Hippocampal formation (tissue), 2 donors: ENCODE results near the gene KIT.
A peak's percentile ranks its signal among the peaks of the same experiment; 100 is the strongest.

ENCODE experiments used
- DNase-seq, 2 donors: peaks; one replicate each; lab custom pipeline; 2025; lab: John Stamatoyannopoulos, UW

KIT gene

DNA sequence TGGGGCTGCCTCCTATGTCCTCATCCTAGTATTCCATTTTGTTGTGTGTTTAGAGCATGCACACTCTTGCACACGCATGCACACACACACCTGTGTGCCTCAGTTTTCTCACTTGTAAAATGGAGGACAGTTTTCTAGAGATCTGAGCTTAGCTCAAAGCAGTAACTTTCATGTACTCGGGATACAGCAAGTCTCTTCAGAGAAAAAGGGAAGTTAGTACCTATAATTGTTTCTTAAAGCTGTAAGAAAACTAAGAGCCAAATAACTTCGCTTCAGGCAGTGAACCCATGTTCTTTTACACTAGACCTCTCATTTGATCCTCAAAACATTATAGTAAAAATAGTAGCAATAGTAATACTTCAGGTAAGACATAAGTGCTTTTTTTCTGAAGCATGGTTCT is 49.6 kb downstream of the KIT start:
- DNase-seq = no peak

DNA sequence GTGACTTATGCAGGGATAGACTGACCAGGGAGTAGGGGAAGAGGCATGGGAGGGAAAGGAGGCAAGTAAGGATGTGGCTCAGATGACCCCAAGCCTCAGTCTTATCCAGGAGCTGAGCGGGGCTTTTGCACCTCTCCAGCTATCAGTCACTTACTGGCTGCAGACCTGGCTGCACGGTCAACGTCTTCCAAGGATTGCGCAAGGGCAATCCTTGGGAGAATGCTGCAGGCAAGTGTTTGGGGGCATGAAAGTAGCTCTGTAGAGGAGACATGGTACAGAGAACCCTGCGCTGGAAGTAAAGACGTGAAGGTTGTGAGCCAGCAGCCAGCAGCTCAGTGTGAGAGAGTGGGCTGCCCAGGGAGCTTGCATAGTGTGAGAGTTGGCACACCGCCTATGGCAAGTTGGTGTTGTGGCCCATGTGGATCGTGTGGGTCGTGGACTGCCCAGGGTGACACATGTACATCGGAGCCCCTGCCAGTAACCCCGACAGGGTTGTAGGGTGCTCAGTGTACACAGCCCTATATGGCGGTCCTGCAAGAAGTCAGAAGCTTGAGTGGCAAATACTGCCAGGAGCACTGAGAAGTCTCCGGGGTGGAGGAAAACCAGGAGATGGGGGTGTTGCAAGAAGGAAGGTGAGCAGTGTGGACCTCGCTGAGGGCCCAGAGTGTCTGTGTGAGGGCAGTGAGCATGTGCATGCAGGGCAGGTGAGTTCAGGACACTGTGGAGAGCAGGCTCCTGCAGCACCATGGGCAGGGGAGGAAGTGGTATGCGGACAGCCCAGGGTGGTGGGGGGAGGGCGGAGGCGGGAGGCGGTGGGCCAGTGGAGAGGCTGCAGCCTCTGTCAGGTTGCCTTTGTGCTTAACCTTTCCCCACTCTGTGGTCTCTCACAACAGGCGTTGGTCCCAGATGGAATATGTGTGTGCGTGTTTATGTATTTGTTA is 50.9 kb downstream of the KIT start:
- DNase-seq = no peak

DNA sequence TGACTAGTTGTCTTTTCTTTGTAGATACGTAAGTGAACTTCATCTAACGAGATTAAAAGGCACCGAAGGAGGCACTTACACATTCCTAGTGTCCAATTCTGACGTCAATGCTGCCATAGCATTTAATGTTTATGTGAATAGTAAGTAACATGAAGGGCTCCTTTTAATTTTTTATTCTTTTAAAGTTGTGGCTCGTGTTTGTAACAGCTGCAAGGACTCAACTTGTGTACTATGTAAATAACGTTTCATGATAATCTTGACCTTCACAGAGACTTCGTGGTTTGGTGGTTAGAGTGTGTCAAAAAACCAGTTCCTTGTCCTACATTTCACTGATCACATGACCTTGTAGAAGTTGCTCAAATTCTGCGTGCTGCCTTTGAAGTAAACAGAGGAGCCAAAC is 51.6 kb downstream of the KIT start:
- no peak for DNase-seq

DNA sequence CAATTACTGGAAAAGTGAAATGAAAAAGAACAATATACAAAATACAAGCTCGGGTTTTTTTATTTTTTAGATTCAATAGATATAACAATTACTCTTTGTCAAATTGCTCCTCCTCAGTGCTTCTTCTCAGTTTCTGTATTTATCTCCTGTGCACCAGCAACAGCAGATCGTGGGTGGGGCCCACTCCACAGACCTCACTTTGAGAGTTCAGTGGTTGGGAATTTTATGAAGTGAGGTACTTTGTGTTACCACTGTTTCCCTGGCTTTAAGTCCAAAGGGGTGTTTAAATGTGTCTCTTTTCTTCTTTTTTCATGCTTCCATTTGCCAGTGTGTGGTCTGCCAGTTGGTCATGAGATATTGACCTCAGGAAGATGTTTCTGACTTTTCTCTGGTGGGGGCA is 54.4 kb downstream of the KIT start:
- no peak for DNase-seq

DNA sequence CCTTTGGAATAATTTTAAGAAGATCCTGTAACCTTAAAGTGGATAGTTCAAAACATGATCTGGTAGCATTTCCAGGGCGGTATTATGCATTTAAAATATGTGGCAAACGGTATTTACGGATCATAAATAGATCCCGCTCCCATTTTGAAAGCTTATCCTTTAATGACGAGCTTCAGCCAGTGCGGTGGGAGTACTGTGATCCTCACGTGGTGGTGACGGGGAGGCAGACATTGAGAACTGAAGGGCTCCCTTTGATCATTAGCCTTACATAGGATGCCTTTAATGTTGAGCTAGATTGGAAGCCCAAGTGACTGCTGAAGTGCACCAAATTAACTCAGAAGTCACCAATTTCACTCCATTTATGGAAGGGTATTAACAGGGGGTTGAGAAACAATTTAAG is 56.9 kb downstream of the KIT start:
- DNase-seq = no peak

DNA sequence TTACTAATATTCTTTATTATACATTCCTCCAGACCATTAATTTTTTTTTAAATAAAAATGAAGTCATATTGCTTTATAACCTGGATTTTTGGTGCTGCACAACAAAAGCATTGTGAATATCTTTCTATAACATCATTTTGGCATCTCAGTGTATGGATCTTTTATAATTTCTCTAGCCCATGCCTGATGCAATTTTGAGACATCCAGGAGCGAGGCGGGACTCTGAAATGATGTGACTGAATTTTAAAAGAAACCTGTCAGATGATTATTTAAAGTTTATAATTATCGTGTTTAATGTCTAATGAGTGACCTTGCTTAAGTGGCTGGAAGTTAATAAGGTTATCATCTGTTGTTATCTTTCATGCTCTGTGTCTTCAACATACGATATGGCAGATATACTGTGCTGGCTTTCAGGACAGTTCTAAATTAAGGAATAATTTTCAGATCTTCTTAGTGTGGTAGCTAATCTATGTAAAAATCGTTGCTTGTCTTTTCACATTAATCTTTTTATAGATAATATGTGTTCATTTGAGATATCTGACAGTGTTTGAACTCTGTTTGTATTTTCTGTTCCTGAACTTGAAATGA is 58.8 kb downstream of the KIT start:
- DNase-seq = no peak

DNA sequence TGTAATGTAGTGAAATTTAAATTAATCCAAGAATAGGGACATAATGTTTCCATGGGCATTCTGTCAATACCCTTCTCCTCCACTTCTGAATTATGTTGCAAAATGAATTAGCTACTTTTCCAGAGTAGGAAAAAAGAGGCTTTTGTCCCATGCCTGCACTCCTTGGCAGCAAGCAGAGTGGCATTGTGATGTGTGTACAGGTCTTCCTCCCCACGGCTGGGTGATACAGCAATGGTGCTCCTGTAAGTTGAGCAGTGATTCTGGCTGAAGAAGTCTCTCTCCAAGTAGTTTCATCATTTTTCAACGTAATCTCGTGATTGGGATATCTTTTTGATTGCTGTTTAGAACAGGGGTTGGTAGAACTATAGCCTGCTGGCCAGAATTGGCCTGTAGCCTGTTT is 59.9 kb downstream of the KIT start:
- peak; percentile 15 to 21 for DNase-seq

DNA sequence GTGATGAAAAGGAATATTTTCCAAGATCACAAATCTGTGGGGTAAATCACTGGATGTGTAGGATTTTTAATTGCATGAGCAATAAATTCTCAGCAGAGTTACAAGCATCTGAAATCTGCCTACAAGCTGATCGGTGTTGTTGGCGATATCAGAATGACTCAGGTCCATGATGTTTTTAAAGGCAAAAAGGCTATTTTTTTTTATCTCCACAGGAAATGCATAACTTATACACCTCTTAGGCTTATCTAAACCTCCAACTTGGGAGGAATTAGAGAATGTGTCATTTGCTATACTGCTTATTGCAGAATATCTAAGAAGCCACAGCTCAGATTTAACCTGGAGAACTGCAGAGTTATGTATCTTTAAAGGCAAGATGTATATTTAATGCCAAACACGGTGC is 61.6 kb downstream of the KIT start:
- DNase-seq = no peak

DNA sequence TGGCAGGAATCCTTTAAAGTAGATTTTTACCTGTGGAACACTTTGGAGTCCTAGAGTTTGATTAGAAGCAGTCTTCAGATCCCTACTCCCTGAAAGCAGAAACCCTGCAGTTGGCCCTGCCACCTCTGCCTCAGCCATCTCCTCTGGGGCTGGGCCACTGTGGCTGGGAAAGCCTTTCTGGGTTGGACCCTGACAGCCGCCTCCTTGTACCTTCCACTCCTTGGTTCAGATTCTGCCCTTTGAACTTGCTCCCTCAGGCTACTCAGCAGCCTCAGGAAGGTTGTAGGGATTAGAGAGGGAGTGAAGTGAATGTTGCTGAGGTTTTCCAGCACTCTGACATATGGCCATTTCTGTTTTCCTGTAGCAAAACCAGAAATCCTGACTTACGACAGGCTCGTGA is 65.5 kb downstream of the KIT start:
- no peak for DNase-seq

DNA sequence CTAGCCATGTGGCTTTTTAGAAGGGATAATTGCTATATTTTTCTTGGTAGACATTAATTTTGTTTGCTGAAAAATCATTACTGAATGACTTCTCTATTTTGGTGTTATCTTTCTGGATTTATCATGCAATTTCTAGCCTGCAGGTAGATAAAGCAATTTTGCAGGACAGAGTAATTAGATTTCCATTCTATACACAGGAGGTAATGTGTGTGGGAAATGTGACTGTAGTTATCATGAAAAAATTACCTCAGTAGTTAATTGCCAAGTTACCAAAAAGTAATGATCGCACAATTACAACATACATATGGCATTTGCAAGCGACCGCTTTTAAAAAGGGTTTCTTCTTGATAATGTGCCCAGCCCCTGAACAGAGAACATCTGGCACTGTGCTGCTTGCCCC is 66.1 kb downstream of the KIT start:
- no peak for DNase-seq

DNA sequence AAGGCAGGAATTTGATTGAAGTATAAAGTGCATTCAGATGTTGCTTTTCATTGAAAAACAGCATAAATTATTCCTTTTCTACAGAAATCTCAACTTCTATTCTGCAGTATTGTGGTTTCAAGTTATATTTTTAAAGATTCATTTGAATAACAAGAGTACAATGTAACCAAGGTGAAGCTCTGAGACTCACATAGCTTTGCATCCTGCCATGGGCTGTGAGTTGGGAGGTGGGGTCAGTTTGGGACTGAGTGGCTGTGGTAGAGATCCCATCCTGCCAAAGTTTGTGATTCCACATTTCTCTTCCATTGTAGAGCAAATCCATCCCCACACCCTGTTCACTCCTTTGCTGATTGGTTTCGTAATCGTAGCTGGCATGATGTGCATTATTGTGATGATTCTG is 69.2 kb downstream of the KIT start:
- no peak for DNase-seq

DNA sequence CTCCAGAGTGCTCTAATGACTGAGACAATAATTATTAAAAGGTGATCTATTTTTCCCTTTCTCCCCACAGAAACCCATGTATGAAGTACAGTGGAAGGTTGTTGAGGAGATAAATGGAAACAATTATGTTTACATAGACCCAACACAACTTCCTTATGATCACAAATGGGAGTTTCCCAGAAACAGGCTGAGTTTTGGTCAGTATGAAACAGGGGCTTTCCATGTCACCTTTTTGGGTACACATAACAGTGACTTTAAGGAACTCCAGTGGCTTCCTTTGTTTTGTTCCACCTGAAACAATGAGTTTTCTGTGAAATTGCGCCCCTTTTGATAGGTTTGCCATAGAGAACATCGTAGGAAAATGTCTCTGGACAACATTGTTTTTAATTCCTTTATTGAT is 69.6 kb downstream of the KIT start:
- no peak for DNase-seq

DNA sequence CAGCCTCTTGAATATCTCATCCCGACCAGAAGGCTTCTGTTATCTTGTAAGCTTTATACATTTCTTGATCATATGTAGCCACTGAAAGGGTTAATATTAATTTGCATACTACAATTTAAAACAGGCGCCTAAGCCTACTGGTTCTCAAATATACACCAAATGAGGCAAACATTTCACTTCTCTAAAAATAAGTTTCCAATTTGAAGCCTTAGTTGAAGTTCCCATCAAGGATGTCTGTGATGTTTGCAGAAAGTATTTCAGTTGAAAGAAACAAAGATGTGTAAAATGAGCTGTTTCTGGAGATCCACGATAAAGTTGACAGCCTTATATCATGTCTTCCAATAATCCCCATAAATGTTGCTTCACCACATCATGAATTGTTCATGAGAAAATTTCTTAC is 70.6 kb downstream of the KIT start:
- DNase-seq = no peak

DNA sequence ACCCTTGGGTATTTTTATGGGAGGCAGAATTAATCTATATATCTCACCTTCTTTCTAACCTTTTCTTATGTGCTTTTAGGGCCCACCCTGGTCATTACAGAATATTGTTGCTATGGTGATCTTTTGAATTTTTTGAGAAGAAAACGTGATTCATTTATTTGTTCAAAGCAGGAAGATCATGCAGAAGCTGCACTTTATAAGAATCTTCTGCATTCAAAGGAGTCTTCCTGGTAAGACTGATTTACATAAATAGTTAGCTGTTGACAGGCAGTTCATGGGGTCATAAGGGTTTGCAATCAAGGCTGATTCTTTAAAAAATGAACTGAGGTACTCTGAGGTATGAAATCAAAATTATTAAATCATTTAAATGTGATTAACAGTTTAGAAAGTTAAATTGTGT is 71.5 kb downstream of the KIT start:
- DNase-seq = no peak

DNA sequence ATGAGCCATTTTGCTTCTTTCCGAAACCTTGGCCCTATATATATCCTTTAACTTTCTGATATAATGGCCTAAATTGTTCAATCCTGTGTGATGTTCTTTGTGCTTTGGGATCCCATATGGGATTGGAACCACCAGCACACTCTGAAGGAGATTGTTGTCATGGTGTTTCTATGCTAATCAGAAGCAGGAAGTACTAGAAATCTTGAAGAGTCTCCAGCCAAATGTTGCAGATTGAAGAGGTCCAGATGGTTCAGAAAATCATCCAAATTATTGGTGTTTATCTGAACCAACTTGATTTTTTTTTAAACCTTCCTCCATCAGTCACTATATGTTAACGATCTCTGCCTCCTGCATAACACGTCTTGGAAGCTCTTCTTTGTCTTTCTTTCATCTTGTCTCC is 72.8 kb downstream of the KIT start:
- no peak for DNase-seq

DNA sequence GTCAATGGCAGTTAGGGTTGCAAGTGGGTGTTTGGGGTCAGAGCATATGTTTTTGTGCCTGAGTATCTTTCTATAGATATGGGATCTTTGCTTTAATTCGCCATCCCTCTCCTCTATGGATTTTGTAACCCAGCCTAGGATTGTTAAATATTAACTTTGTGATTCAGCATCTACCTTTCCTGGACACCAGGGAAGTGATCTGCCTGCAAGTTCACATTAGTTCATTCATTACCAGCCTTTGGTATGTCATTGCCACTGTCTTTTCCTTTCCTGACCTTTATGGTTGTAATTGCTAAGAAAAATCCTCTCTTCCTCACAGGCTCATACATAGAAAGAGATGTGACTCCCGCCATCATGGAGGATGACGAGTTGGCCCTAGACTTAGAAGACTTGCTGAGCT is 73.8 kb downstream of the KIT start:
- DNase-seq = no peak

DNA sequence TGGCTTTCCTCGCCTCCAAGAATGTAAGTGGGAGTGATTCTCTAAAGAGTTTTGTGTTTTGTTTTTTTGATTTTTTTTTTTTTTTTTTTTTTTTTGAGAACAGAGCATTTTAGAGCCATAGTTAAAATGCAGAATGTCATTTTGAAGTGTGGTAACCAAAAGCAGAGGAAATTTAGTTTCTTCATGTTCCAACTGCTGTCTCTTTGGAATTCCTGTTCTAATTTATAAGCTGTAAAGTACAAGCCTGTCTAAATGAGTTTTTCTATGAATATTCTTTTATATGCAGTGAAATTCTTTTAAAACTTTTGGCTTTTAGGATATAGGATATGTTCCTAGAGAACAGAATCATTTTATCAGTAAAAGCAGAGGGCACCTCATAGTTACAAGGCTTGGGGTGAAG is 74.2 kb downstream of the KIT start:
- no peak for DNase-seq

DNA sequence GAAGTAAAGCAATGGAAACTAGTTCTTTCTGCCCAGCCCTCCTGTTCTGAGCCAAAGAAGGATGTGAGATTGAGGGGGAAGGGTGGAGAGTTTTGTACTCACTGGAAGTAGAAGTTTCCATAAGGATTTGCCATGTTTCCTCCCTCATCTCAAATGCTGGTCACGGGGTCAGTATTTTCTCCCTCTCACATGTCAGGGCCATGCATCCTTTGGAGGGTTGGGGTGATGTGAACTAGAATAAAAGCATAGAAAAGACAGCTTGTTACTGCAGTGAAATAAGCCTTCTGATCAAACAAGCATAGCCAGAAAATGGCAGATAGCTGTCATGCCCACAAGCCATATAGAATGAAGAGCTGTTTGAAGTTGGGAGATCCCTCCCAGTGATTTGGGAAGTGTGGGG is 79.7 kb downstream of the KIT start:
- no peak for DNase-seq

DNA sequence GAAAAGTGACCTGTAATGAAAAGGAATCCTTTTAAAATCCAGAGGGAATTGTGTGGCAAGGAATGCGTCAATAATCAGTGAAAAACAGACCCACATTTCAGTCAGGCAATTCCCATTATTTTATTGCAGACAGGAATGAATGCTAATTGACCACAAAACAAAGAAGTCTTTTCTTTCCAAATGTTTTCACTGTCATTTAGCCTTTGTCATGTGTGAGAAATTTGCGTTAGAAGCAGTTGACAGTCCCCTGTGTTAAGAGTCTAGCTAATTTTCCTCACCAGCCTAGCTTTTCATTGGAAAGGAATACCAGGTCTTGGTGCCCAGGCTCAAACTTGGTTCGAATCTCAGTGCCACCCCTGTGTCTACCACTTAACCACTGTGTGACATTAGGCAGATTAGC is 83.4 kb downstream of the KIT start:
- DNase-seq = peak in 1 of 2 donors; percentile 42

DNA sequence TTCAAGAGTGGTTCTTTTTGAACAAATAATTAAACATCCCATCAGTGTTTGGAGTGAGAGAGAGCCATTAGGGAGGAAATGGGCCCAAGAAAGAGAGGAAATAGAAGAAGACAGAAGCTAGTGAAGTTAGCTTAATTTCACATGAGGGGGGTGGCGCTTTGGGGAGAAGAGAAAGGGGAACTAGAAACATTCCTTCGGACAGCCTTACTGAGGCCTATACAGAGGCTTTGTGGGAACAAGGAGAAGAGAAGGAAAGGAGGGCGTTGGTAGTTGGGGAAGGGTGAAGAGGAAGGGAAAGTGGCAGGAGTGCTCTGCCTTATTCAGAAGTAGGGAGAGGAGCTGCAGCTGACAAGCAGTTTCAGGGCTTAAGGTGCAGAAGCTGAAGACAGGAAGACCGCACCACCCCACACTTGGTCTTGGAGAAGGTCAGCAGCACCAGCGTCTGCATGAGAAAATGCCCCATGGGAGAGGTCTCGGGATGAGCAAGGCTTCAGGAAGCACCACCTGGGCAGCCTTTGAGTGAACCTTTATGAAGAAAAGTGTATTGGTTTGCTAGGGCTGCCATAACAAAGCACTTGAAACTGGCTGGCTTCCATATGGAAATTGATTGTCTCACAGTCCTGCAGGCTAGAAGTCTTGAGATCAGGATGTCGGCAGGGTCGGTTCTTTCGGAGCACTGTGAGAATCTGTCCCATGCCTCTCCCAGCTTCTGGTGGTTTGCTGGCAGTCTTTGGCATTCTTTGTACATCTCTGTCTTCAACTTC is 85.1 kb downstream of the KIT start:
- no peak for DNase-seq

DNA sequence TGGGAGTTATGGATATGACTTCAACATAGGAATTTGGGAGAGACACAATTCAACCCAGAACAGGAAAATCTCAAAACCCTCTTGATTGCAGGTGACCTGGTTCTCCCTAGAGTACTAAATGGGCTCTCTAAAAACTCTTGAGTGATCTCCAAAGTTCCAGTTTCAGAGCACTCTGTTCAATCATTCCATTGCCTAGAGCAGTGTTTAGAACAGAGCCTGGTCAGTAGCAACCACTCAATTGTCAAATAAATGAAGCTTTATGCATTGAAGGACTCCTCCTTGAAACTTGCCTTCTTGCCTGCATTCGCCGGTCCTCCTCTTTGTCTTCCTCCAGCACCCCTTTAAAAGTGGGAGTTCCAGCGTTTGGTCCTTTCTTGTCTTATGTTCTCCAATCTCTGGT is 85.8 kb downstream of the KIT start:
- no peak for DNase-seq

DNA sequence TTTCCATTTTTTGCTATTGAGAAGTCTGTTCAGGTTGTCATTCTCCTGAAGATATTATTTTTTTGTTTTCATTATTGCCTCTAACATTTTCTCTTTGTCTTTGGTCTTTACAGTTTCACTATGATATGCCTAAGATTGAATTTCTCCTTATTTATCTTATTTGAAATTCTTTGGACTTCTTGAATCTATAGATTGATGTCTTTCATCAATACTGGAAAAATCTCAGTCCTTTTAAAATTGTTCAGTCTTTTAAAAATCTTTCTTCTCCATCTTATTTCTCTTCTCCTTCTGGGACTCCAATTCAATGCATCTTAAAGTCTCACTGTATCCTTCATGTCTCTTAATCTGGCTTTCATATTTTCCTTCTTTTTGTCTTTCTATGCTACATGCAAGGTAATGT is 86.7 kb downstream of the KIT start:
- DNase-seq = no peak
